H1 (cell line): ENCODE data around the gene TCL1A. TPM values are rescaled to one million over a fixed set of nuclear protein-coding genes. Genes with fewer than 3 reads are reported as not detected.
A peak's percentile ranks its signal among the peaks of the same experiment; 100 is the strongest.

ENCODE experiments used
- CTCF ChIA-PET: fragments of 300-600 bp; sonication (Branson Sonifier 250); formaldehyde crosslinking; loops from one replicate; lab custom pipeline; 2021; ENCODE audit not compliant: partially characterized antibody; lab: Charles Lee
- POLR2A ChIA-PET: fragments of 300-600 bp; sonication (Branson Sonifier 250); formaldehyde crosslinking; loops from one replicate; lab custom pipeline; 2021; ENCODE audit warnings: inconsistent platforms; ENCODE audit not compliant: partially characterized antibody; lab: Charles Lee
- DNase-seq, 2 experiments: peaks; one replicate each; pipeline versions ENCODE4 v3.0.0 to v3.0.0-alpha.2; 2010 to 2022; ENCODE audit warnings: low spot score in 2 of 2, low read depth in 1 of 2, mixed read lengths in 1 of 2
- FAIRE-seq: peaks from 2 replicates; lab custom pipeline; 2011; peaks lifted over from hg19 to GRCh38; lab: Jason Lieb, UNC
- H2AFZ ChIP-seq: 2 replicates; pipeline ENCODE4 v1.8.1; 2012; ENCODE audit warnings: low read length, inconsistent platforms
- H2AK5ac ChIP-seq: 2 replicates; pipeline ENCODE4 v1.6.1; 2013; ENCODE audit warnings: low read depth, low read length
- H2BK120ac ChIP-seq: replicated peaks from 2 replicates; pipeline ENCODE3; 2013; ENCODE audit warnings: low read depth, low read length, inconsistent platforms
- H2BK12ac ChIP-seq: 2 replicates; pipeline ENCODE4 v1.6.1; 2013; ENCODE audit warnings: low read depth, low read length
- H2BK15ac ChIP-seq: 2 replicates; pipeline ENCODE4 v1.6.1; 2013; ENCODE audit warnings: low read length
- H2BK20ac ChIP-seq: 2 replicates; pipeline ENCODE4 v1.6.1; 2013; ENCODE audit warnings: low read length
- H2BK5ac ChIP-seq: 2 replicates; pipeline ENCODE4 v1.6.1; 2013; ENCODE audit warnings: low read depth, low read length
- H3K14ac ChIP-seq: 2 replicates; pipeline ENCODE4 v1.6.1; 2013; ENCODE audit warnings: inconsistent platforms; ENCODE audit not compliant: insufficient read length
- H3K18ac ChIP-seq: 2 replicates; pipeline ENCODE4 v1.6.1; 2013; ENCODE audit warnings: low read length; ENCODE audit errors: extremely low read depth
- H3K23ac ChIP-seq: 2 replicates; pipeline ENCODE4 v1.6.1; 2013; ENCODE audit warnings: inconsistent platforms; ENCODE audit not compliant: insufficient read length
- H3K23me2 ChIP-seq: 2 replicates; pipeline ENCODE4 v1.6.1; 2013; ENCODE audit warnings: low read depth, low read length
- H3K27ac ChIP-seq: 2 replicates; pipeline ENCODE4 v1.6.1; 2011; ENCODE audit warnings: low read depth, low read length, inconsistent platforms
- H3K27me3 ChIP-seq, 4 experiments: replicated peaks in 1 of 4; 1 replicate in 1 of 4; 2 replicates in 3 of 4; pipeline versions ENCODE4 v1.6.1 to v1.8.1; 2011 to 2013; ENCODE audit warnings: low read length in 3 of 4, mild to moderate bottlenecking in 3 of 4, inconsistent platforms in 2 of 4, mixed read lengths in 2 of 4, moderate library complexity in 1 of 4; ENCODE audit not compliant: control insufficient read depth in 3 of 4, insufficient read depth in 3 of 4; ENCODE audit errors: extremely low read depth in 1 of 4
- H3K36me3 ChIP-seq, 4 experiments: 2 replicates each; pipeline versions ENCODE4 v1.6.1 to v1.8.1; 2011 to 2013; ENCODE audit warnings: mild to moderate bottlenecking in 4 of 4, low read length in 3 of 4, moderate library complexity in 2 of 4, control low read depth in 1 of 4, inconsistent platforms in 1 of 4; ENCODE audit not compliant: insufficient read depth in 4 of 4, control insufficient read depth in 2 of 4
- H3K4ac ChIP-seq: replicated peaks from 2 replicates; pipeline ENCODE3; 2013; ENCODE audit warnings: low read length, low read depth, mixed read lengths, inconsistent platforms; ENCODE audit not compliant: insufficient read length
- H3K4me1 ChIP-seq, 4 experiments: replicated peaks in 1 of 4; 1 replicate in 1 of 4; 2 replicates in 3 of 4; pipeline versions ENCODE4 v1.6.1 to v1.8.1; 2011 to 2013; ENCODE audit warnings: low read length in 3 of 4, inconsistent platforms in 2 of 4, mixed read lengths in 1 of 4; ENCODE audit not compliant: insufficient read depth in 4 of 4, control insufficient read depth in 3 of 4
- H3K4me2 ChIP-seq, 2 experiments: 2 replicates each; pipeline versions ENCODE4 v1.6.1 to v1.8.1; 2011 to 2013; ENCODE audit warnings: low read depth in 2 of 2, low read length in 2 of 2, control low read depth in 1 of 2, inconsistent platforms in 1 of 2, mild to moderate bottlenecking in 1 of 2; ENCODE audit not compliant: insufficient read depth in 1 of 2
- H3K4me3 ChIP-seq, 4 experiments: fragments of 200-600, 300-600 bp in 1 of 4; sonication (generic), shearing (Covaris generic), sonication (Bioruptor Twin) in 1 of 4; 2 replicates each; pipeline versions ENCODE4 v1.5.1 to v1.8.1; 2011 to 2016; ENCODE audit warnings: low read length in 4 of 4, low read depth in 3 of 4, control low read depth in 2 of 4, inconsistent platforms in 2 of 4, mild to moderate bottlenecking in 2 of 4, mixed read lengths in 1 of 4, moderate library complexity in 1 of 4; ENCODE audit not compliant: insufficient read depth in 2 of 4; ENCODE audit errors: extremely low read depth in 1 of 4
- H3K56ac ChIP-seq: replicated peaks from 2 replicates; pipeline ENCODE3; 2013; ENCODE audit warnings: low read depth, mild to moderate bottlenecking, mixed read lengths, low read length, inconsistent platforms; ENCODE audit not compliant: insufficient read length
- H3K79me1 ChIP-seq: 2 replicates; pipeline ENCODE4 v1.6.1; 2013; ENCODE audit warnings: low read depth, low read length, control low read depth
- H3K79me2 ChIP-seq, 2 experiments: 2 replicates each; pipeline versions ENCODE4 v1.6.1 to v1.8.1; 2012 to 2013; ENCODE audit warnings: low read length in 2 of 2, mild to moderate bottlenecking in 2 of 2, inconsistent platforms in 1 of 2; ENCODE audit not compliant: insufficient read depth in 2 of 2, control insufficient read depth in 1 of 2
- H3K9ac ChIP-seq, 4 experiments: replicated peaks in 1 of 4; 1 replicate in 1 of 4; 2 replicates in 3 of 4; pipeline versions ENCODE4 v1.6.1 to v1.8.1; 2011 to 2013; ENCODE audit warnings: low read depth in 3 of 4, low read length in 3 of 4, control low read depth in 2 of 4, mild to moderate bottlenecking in 2 of 4, moderate library complexity in 2 of 4, inconsistent platforms in 1 of 4; ENCODE audit errors: extremely low read depth in 1 of 4
- H3K9me3 ChIP-seq, 2 experiments: 2 replicates each; pipeline versions ENCODE4 v1.6.1 to v1.8.1; 2012 to 2013; ENCODE audit warnings: mild to moderate bottlenecking in 2 of 2, moderate library complexity in 2 of 2, control low read depth in 1 of 2, inconsistent platforms in 1 of 2, low read depth in 1 of 2, low read length in 1 of 2, mixed read lengths in 1 of 2; ENCODE audit not compliant: insufficient read depth in 2 of 2
- H4K20me1 ChIP-seq, 2 experiments: replicated peaks in 1 of 2; 2 replicates each; pipeline versions ENCODE3 to v1.8.1; 2011 to 2013; ENCODE audit warnings: inconsistent platforms in 2 of 2, low read length in 2 of 2, mild to moderate bottlenecking in 1 of 2; ENCODE audit not compliant: insufficient read depth in 2 of 2, control insufficient read depth in 1 of 2
- H4K5ac ChIP-seq: 2 replicates; pipeline ENCODE4 v1.6.1; 2013; ENCODE audit warnings: low read length, low read depth, mixed read lengths, inconsistent platforms; ENCODE audit not compliant: insufficient read length
- H4K8ac ChIP-seq: 2 replicates; pipeline ENCODE4 v1.8.0; 2013; ENCODE audit warnings: mild to moderate bottlenecking, moderate library complexity, low read length, inconsistent platforms; ENCODE audit not compliant: insufficient read depth; ENCODE audit errors: extremely low read depth
- H4K91ac ChIP-seq: replicated peaks from 2 replicates; pipeline ENCODE3; 2013; ENCODE audit warnings: low read length, mixed read lengths, inconsistent platforms; ENCODE audit not compliant: insufficient read length
- RAD21 ChIP-seq, 2 experiments: IDR thresholded peaks in 1 of 2; conservative IDR thresholded peaks in 1 of 2; 2 replicates each; pipeline ENCODE4 v1.6.1; 2011; ENCODE audit warnings: low read depth in 2 of 2, low read length in 2 of 2, improper control_type of control experiment in 1 of 2, inconsistent platforms in 1 of 2, mild to moderate bottlenecking in 1 of 2, moderate library complexity in 1 of 2
- SP1 ChIP-seq: IDR thresholded peaks from 2 replicates; pipeline ENCODE4 v1.6.1; 2011; ENCODE audit warnings: low read depth, low read length
- TCF12 ChIP-seq: IDR thresholded peaks from 2 replicates; pipeline ENCODE4 v1.6.1; 2011; ENCODE audit warnings: low read depth, mild to moderate bottlenecking, low read length
- WGBS, 2 experiments: shearing (Covaris generic) in 1 of 2; methylation state at CpG; one replicate each; pipeline versions ENCODE4 v1.1.6 to v1.1.7; 2013 to 2015; ENCODE audit warnings: low lambda C conversion rate in 2 of 2, mixed read lengths in 2 of 2, inconsistent platforms in 1 of 2, low coverage in 1 of 2, missing lambda C conversion rate in 1 of 2; ENCODE audit not compliant: insufficient replicate concordance in 2 of 2, insufficient coverage in 1 of 2, insufficient read length in 1 of 2; ENCODE audit errors: extremely low coverage in 1 of 2, missing lambda C conversion rate in 1 of 2; 5-methylcytosine and 5-hydroxymethylcytosine counted together
- polyA plus RNA-seq, 7 experiments: library from polyadenylated mRNA; depleted of rRNA in 3 of 7; stranded (reverse) in 5 of 7; unstranded in 2 of 7; fragments of >200 nt in 5 of 7; fragments of 200-250 nt in 2 of 7; gene quantifications; 1 replicate in 5 of 7; 2 replicates in 1 of 7; 4 replicates in 1 of 7; pipeline versions ENCODE4 v1.2.1 to v1.2.3, GENCODE V29; 2011 to 2013; ENCODE audit warnings: missing spikeins in 2 of 7, mixed read lengths in 2 of 7
- total RNA-seq: library from RNA; stranded (reverse); fragmentation: NEBNext Ultra II Directional; extraction: Animal tissue kit (Norgen Biotek cat#: 25700); gene quantifications from 2 replicates; pipeline ENCODE4 v1.2.1, GENCODE V29; 2021
- TF ChIP-seq, protein P1 (sequence below): IDR thresholded peaks from 2 replicates; pipeline ENCODE4 v1.6.1; 2012; ENCODE audit warnings: inconsistent platforms

Gene TCL1A
- total and polyA plus RNA-seq, 2 of the 8 experiments (the other 6 are each of a cell fraction or from before 2014, with no cell fraction given), result 0.35 to 7.6 TPM

DNA sequence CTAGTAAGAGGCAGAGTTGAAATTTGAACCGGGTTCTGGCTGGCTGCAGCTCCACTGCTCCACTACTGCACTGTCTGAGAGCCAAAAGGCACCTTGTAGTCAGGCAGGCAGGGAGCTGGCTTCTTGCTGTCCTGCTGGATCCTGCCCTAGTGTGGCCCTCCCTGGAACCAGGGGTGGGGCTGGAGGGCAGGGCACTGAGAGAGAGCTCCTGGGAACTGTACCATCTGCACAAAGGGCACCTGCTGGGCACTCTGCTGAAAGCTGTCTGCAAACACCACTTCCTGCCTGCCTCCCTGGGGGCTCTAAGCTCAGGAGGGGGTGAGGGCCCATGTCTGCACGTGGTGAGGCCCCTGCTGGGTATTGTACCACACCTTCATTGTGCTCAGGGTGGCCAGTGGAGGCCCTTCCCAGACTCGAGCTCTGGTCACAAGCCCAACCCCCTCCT, 46.7 kb downstream of the TCL1A start:
- Histone ChIP-seq H3K9me3 (no peaks in the 10 kb centered on the region), H2BK12ac (no peak overlapping the region), H3K18ac (peak overlapping the region; percentile 21; the same call in 1 of the 2 replicates), H3K23ac (no peak overlapping the region), H3K27me3 (peaks cover 0 to 3% (median 1%) of the 10 kb centered on the region in 4 experiments; a peak in 3 of 7 replicates), H3K4me3 (no peak overlapping the region), H2BK20ac (no peak overlapping the region), H3K27ac (no peak overlapping the region), H4K5ac (no peak overlapping the region), H2BK5ac (no peak overlapping the region; the same call in 1 of the 2 replicates), H3K9ac (no peak overlapping the region), H4K91ac (no peak overlapping the region), H3K79me1 (no peaks in the 10 kb centered on the region), H3K4ac (peak overlapping the region; percentile 36), H2AK5ac (no peak overlapping the region), H4K20me1 (peaks cover 0 to 1% of the 10 kb centered on the region in 2 experiments), H3K56ac (no peak overlapping the region), H3K14ac (no peak overlapping the region), H2BK120ac (no peak overlapping the region), H3K23me2 (no peaks in the 10 kb centered on the region; the same call in 1 of the 2 replicates), H4K8ac (no peak overlapping the region), H3K36me3 (no peaks in the 10 kb centered on the region; a peak in 1 of 8 replicates), H3K4me1 (peaks cover 0 to 8% (median 6%) of the 10 kb centered on the region in 4 experiments; a peak in 6 of 7 replicates), H2AFZ (no peak overlapping the region), H3K4me2 (no peak overlapping the region), H2BK15ac (no peak overlapping the region), H3K79me2 (no peaks in the 10 kb centered on the region)
- DNase-seq, result no peak
- TF ChIP-seq, protein P1, sequence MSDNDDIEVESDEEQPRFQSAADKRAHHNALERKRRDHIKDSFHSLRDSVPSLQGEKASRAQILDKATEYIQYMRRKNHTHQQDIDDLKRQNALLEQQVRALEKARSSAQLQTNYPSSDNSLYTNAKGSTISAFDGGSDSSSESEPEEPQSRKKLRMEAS, result 0 out of 2 replicates have a peak, but pooled peaks have one; percentile 31
- 0 out of 2 replicates have a peak, but pooled peaks have one; percentile 6 for TF ChIP-seq TCF12
- no peak for TF ChIP-seq SP1
- no peak for TF ChIP-seq RAD21 (IDR thresholded peaks at IDR 0.05 in 1 of 2, conservative IDR thresholded peaks at IDR 0.05 in 1 of 2; ENCODE audit: low read depth in 2 of 2, low read length in 2 of 2)
- no peak for FAIRE-seq
- POLR2A ChIA-PET, result interaction anchor here (0.8 to 1.2 kb wide), 2 partner anchors 14 to 42 kb away, joined by 3 to 4 read pairs; no protein-coding TSS in a partner anchor
- CTCF ChIA-PET, result interaction anchor here (0.7 to 5.1 kb wide), 12 partner anchors 9 to 336 kb away, joined by 3 to 46 read pairs (median 4); partner anchors contain the start of gene TCL1B
- 33% methylated on average over 3 of the region's 3 CpGs; no CpG with 5 or more reads in 1 of the 2 experiments for WGBS, 2 experiments
